H1 (cell line): ENCODE data around the gene SNX19. TPM values are rescaled to one million over a fixed set of nuclear protein-coding genes. Genes with fewer than 3 reads are reported as not detected.

Experiments
- CTCF ChIA-PET: fragments of 300-600 bp; sonication (Branson Sonifier 250); formaldehyde crosslinking; loops from one replicate; lab custom pipeline; 2021; ENCODE audit not compliant: partially characterized antibody; lab: Charles Lee
- POLR2A ChIA-PET: fragments of 300-600 bp; sonication (Branson Sonifier 250); formaldehyde crosslinking; loops from one replicate; lab custom pipeline; 2021; ENCODE audit warnings: inconsistent platforms; ENCODE audit not compliant: partially characterized antibody; lab: Charles Lee
- DNase-seq, 2 experiments: peaks; one replicate each; pipeline versions ENCODE4 v3.0.0 to v3.0.0-alpha.2; 2010 to 2022; ENCODE audit warnings: low spot score in 2 of 2, low read depth in 1 of 2, mixed read lengths in 1 of 2
- FAIRE-seq: peaks from 2 replicates; lab custom pipeline; 2011; peaks lifted over from hg19 to GRCh38; lab: Jason Lieb, UNC
- H2AFZ ChIP-seq: 2 replicates; pipeline ENCODE4 v1.8.1; 2012; ENCODE audit warnings: low read length, inconsistent platforms
- H2AK5ac ChIP-seq: 2 replicates; pipeline ENCODE4 v1.6.1; 2013; ENCODE audit warnings: low read depth, low read length
- H2BK120ac ChIP-seq: replicated peaks from 2 replicates; pipeline ENCODE3; 2013; ENCODE audit warnings: low read depth, low read length, inconsistent platforms
- H2BK12ac ChIP-seq: 2 replicates; pipeline ENCODE4 v1.6.1; 2013; ENCODE audit warnings: low read depth, low read length
- H2BK15ac ChIP-seq: 2 replicates; pipeline ENCODE4 v1.6.1; 2013; ENCODE audit warnings: low read length
- H2BK20ac ChIP-seq: 2 replicates; pipeline ENCODE4 v1.6.1; 2013; ENCODE audit warnings: low read length
- H2BK5ac ChIP-seq: 2 replicates; pipeline ENCODE4 v1.6.1; 2013; ENCODE audit warnings: low read depth, low read length
- H3K14ac ChIP-seq: 2 replicates; pipeline ENCODE4 v1.6.1; 2013; ENCODE audit warnings: inconsistent platforms; ENCODE audit not compliant: insufficient read length
- H3K18ac ChIP-seq: 2 replicates; pipeline ENCODE4 v1.6.1; 2013; ENCODE audit warnings: low read length; ENCODE audit errors: extremely low read depth
- H3K23ac ChIP-seq: 2 replicates; pipeline ENCODE4 v1.6.1; 2013; ENCODE audit warnings: inconsistent platforms; ENCODE audit not compliant: insufficient read length
- H3K23me2 ChIP-seq: 2 replicates; pipeline ENCODE4 v1.6.1; 2013; ENCODE audit warnings: low read depth, low read length
- H3K27ac ChIP-seq: 2 replicates; pipeline ENCODE4 v1.6.1; 2011; ENCODE audit warnings: low read depth, low read length, inconsistent platforms
- H3K27me3 ChIP-seq, 4 experiments: replicated peaks in 1 of 4; 1 replicate in 1 of 4; 2 replicates in 3 of 4; pipeline versions ENCODE4 v1.6.1 to v1.8.1; 2011 to 2013; ENCODE audit warnings: low read length in 3 of 4, mild to moderate bottlenecking in 3 of 4, inconsistent platforms in 2 of 4, mixed read lengths in 2 of 4, moderate library complexity in 1 of 4; ENCODE audit not compliant: control insufficient read depth in 3 of 4, insufficient read depth in 3 of 4; ENCODE audit errors: extremely low read depth in 1 of 4
- H3K36me3 ChIP-seq, 4 experiments: 2 replicates each; pipeline versions ENCODE4 v1.6.1 to v1.8.1; 2011 to 2013; ENCODE audit warnings: mild to moderate bottlenecking in 4 of 4, low read length in 3 of 4, moderate library complexity in 2 of 4, control low read depth in 1 of 4, inconsistent platforms in 1 of 4; ENCODE audit not compliant: insufficient read depth in 4 of 4, control insufficient read depth in 2 of 4
- H3K4ac ChIP-seq: replicated peaks from 2 replicates; pipeline ENCODE3; 2013; ENCODE audit warnings: low read length, low read depth, mixed read lengths, inconsistent platforms; ENCODE audit not compliant: insufficient read length
- H3K4me1 ChIP-seq, 4 experiments: replicated peaks in 1 of 4; 1 replicate in 1 of 4; 2 replicates in 3 of 4; pipeline versions ENCODE4 v1.6.1 to v1.8.1; 2011 to 2013; ENCODE audit warnings: low read length in 3 of 4, inconsistent platforms in 2 of 4, mixed read lengths in 1 of 4; ENCODE audit not compliant: insufficient read depth in 4 of 4, control insufficient read depth in 3 of 4
- H3K4me2 ChIP-seq, 2 experiments: 2 replicates each; pipeline versions ENCODE4 v1.6.1 to v1.8.1; 2011 to 2013; ENCODE audit warnings: low read depth in 2 of 2, low read length in 2 of 2, control low read depth in 1 of 2, inconsistent platforms in 1 of 2, mild to moderate bottlenecking in 1 of 2; ENCODE audit not compliant: insufficient read depth in 1 of 2
- H3K4me3 ChIP-seq, 4 experiments: fragments of 200-600, 300-600 bp in 1 of 4; sonication (generic), shearing (Covaris generic), sonication (Bioruptor Twin) in 1 of 4; 2 replicates each; pipeline versions ENCODE4 v1.5.1 to v1.8.1; 2011 to 2016; ENCODE audit warnings: low read length in 4 of 4, low read depth in 3 of 4, control low read depth in 2 of 4, inconsistent platforms in 2 of 4, mild to moderate bottlenecking in 2 of 4, mixed read lengths in 1 of 4, moderate library complexity in 1 of 4; ENCODE audit not compliant: insufficient read depth in 2 of 4; ENCODE audit errors: extremely low read depth in 1 of 4
- H3K56ac ChIP-seq: replicated peaks from 2 replicates; pipeline ENCODE3; 2013; ENCODE audit warnings: low read depth, mild to moderate bottlenecking, mixed read lengths, low read length, inconsistent platforms; ENCODE audit not compliant: insufficient read length
- H3K79me1 ChIP-seq: 2 replicates; pipeline ENCODE4 v1.6.1; 2013; ENCODE audit warnings: low read depth, low read length, control low read depth
- H3K79me2 ChIP-seq, 2 experiments: 2 replicates each; pipeline versions ENCODE4 v1.6.1 to v1.8.1; 2012 to 2013; ENCODE audit warnings: low read length in 2 of 2, mild to moderate bottlenecking in 2 of 2, inconsistent platforms in 1 of 2; ENCODE audit not compliant: insufficient read depth in 2 of 2, control insufficient read depth in 1 of 2
- H3K9ac ChIP-seq, 4 experiments: replicated peaks in 1 of 4; 1 replicate in 1 of 4; 2 replicates in 3 of 4; pipeline versions ENCODE4 v1.6.1 to v1.8.1; 2011 to 2013; ENCODE audit warnings: low read depth in 3 of 4, low read length in 3 of 4, control low read depth in 2 of 4, mild to moderate bottlenecking in 2 of 4, moderate library complexity in 2 of 4, inconsistent platforms in 1 of 4; ENCODE audit errors: extremely low read depth in 1 of 4
- H3K9me3 ChIP-seq, 2 experiments: 2 replicates each; pipeline versions ENCODE4 v1.6.1 to v1.8.1; 2012 to 2013; ENCODE audit warnings: mild to moderate bottlenecking in 2 of 2, moderate library complexity in 2 of 2, control low read depth in 1 of 2, inconsistent platforms in 1 of 2, low read depth in 1 of 2, low read length in 1 of 2, mixed read lengths in 1 of 2; ENCODE audit not compliant: insufficient read depth in 2 of 2
- H4K20me1 ChIP-seq, 2 experiments: replicated peaks in 1 of 2; 2 replicates each; pipeline versions ENCODE3 to v1.8.1; 2011 to 2013; ENCODE audit warnings: inconsistent platforms in 2 of 2, low read length in 2 of 2, mild to moderate bottlenecking in 1 of 2; ENCODE audit not compliant: insufficient read depth in 2 of 2, control insufficient read depth in 1 of 2
- H4K5ac ChIP-seq: 2 replicates; pipeline ENCODE4 v1.6.1; 2013; ENCODE audit warnings: low read length, low read depth, mixed read lengths, inconsistent platforms; ENCODE audit not compliant: insufficient read length
- H4K8ac ChIP-seq: 2 replicates; pipeline ENCODE4 v1.8.0; 2013; ENCODE audit warnings: mild to moderate bottlenecking, moderate library complexity, low read length, inconsistent platforms; ENCODE audit not compliant: insufficient read depth; ENCODE audit errors: extremely low read depth
- H4K91ac ChIP-seq: replicated peaks from 2 replicates; pipeline ENCODE3; 2013; ENCODE audit warnings: low read length, mixed read lengths, inconsistent platforms; ENCODE audit not compliant: insufficient read length
- CBX5 ChIP-seq: fragments of 300-800, 300-1000 bp; sonication (generic); IDR thresholded peaks from 2 replicates; pipeline ENCODE4 v1.7.1; 2016; ENCODE audit warnings: antibody characterized with exemption, low read length, low read depth
- CREB1 ChIP-seq: IDR thresholded peaks from 2 replicates; pipeline ENCODE4 v1.6.1; 2012; ENCODE audit warnings: inconsistent platforms
- TEAD4 ChIP-seq: IDR thresholded peaks from 2 replicates; pipeline ENCODE4 v1.6.1; 2012; ENCODE audit warnings: low read depth, low read length, inconsistent platforms, mixed read lengths
- WGBS, 2 experiments: shearing (Covaris generic) in 1 of 2; methylation state at CpG; one replicate each; pipeline versions ENCODE4 v1.1.6 to v1.1.7; 2013 to 2015; ENCODE audit warnings: low lambda C conversion rate in 2 of 2, mixed read lengths in 2 of 2, inconsistent platforms in 1 of 2, low coverage in 1 of 2, missing lambda C conversion rate in 1 of 2; ENCODE audit not compliant: insufficient replicate concordance in 2 of 2, insufficient coverage in 1 of 2, insufficient read length in 1 of 2; ENCODE audit errors: extremely low coverage in 1 of 2, missing lambda C conversion rate in 1 of 2; 5-methylcytosine and 5-hydroxymethylcytosine counted together
- polyA plus RNA-seq, 7 experiments: library from polyadenylated mRNA; depleted of rRNA in 3 of 7; stranded (reverse) in 5 of 7; unstranded in 2 of 7; fragments of >200 nt in 5 of 7; fragments of 200-250 nt in 2 of 7; gene quantifications; 1 replicate in 5 of 7; 2 replicates in 1 of 7; 4 replicates in 1 of 7; pipeline versions ENCODE4 v1.2.1 to v1.2.3, GENCODE V29; 2011 to 2013; ENCODE audit warnings: missing spikeins in 2 of 7, mixed read lengths in 2 of 7
- total RNA-seq: library from RNA; stranded (reverse); fragmentation: NEBNext Ultra II Directional; extraction: Animal tissue kit (Norgen Biotek cat#: 25700); gene quantifications from 2 replicates; pipeline ENCODE4 v1.2.1, GENCODE V29; 2021
- TF ChIP-seq, protein P1 (sequence below), 3 experiments: IDR thresholded peaks; 1 replicate in 2 of 3; 2 replicates in 1 of 3; pipeline versions ENCODE4 v1.5.1 to v1.6.1; 2011; ENCODE audit warnings: low read length in 3 of 3, mild to moderate bottlenecking in 3 of 3, inconsistent platforms in 2 of 3, low read depth in 1 of 3, moderate library complexity in 1 of 3; ENCODE audit not compliant: insufficient read depth in 1 of 3; ENCODE audit errors: control extremely low read depth in 1 of 3

Gene SNX19
- total and polyA plus RNA-seq, 2 of the 8 experiments (the other 6 are each of a cell fraction or from before 2014, with no cell fraction given) = 15.0 to 25.2 TPM

DNA sequence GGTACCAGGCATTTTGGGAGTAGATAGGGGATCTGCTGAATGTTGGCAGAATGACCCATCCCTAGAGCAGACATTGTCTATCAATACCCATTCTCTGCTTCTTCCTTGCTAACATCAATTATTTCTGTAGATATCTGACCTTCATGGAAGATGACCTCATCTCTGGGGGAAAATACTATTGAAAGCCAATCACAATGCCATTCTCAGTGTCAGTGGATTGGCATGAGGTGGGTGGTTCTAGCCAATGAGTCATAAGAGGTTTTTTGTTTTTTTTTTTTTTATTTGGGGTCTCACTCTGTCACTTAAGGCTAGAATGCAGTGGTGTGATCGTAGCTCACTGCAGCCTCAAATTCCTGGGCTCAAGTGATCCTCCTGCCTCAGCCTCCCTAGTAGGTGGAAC lies 42.5 kb downstream of the SNX19 start:
- H3K4me2 ChIP-seq = no peak overlapping the region
- H4K91ac ChIP-seq = no peak overlapping the region
- ChIA-PET POLR2A (no interaction called here), CTCF (interaction anchor here (17.8 kb wide), 1 partner anchor 436 kb away, joined by 521 read pairs; the partner anchor contains the start of genes ADAMTS15 and ADAMTS8)
- no peak overlapping the region for H4K8ac ChIP-seq
- H3K4ac ChIP-seq = no peak overlapping the region
- peaks cover 5 to 29% (median 14%) of the 10 kb centered on the region in 4 experiments for H3K36me3 ChIP-seq
- H3K4me3 ChIP-seq = no peak overlapping the region
- H2AK5ac ChIP-seq = no peak overlapping the region
- H2BK5ac ChIP-seq = no peak overlapping the region
- H4K5ac ChIP-seq = no peak overlapping the region
- no peak overlapping the region for H2BK20ac ChIP-seq
- H2BK12ac ChIP-seq = no peak overlapping the region
- H2AFZ ChIP-seq = no peak overlapping the region
- TF ChIP-seq CREB1 (no peak), CBX5 (no peak), TEAD4 (no peak)
- TF ChIP-seq, protein P1, sequence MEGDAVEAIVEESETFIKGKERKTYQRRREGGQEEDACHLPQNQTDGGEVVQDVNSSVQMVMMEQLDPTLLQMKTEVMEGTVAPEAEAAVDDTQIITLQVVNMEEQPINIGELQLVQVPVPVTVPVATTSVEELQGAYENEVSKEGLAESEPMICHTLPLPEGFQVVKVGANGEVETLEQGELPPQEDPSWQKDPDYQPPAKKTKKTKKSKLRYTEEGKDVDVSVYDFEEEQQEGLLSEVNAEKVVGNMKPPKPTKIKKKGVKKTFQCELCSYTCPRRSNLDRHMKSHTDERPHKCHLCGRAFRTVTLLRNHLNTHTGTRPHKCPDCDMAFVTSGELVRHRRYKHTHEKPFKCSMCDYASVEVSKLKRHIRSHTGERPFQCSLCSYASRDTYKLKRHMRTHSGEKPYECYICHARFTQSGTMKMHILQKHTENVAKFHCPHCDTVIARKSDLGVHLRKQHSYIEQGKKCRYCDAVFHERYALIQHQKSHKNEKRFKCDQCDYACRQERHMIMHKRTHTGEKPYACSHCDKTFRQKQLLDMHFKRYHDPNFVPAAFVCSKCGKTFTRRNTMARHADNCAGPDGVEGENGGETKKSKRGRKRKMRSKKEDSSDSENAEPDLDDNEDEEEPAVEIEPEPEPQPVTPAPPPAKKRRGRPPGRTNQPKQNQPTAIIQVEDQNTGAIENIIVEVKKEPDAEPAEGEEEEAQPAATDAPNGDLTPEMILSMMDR (IDR thresholded peaks at IDR 0.05; ENCODE audit: control extremely low read depth in 1 of 3, insufficient read depth in 1 of 3, low read depth in 1 of 3, low read length in 3 of 3) = no peak
- FAIRE-seq (no peak), DNase-seq (no peak)
- H3K79me1 ChIP-seq = no peaks in the 10 kb centered on the region
- no peak overlapping the region for H2BK120ac ChIP-seq
- H4K20me1 ChIP-seq = no peaks in the 10 kb centered on the region
- no peak overlapping the region for H2BK15ac ChIP-seq
- no peak overlapping the region for H3K27ac ChIP-seq
- WGBS, 2 experiments = 100% methylated on average over 1 of the region's 1 CpG; no CpG with 5 or more reads in 1 of the 2 experiments
- no peaks in the 10 kb centered on the region for H3K27me3 ChIP-seq
- no peaks in the 10 kb centered on the region for H3K9me3 ChIP-seq
- H3K79me2 ChIP-seq = no peaks in the 10 kb centered on the region
- no peaks in the 10 kb centered on the region for H3K23me2 ChIP-seq
- no peak overlapping the region for H3K14ac ChIP-seq
- no peak overlapping the region for H3K23ac ChIP-seq
- H3K56ac ChIP-seq = no peak overlapping the region
- no peak overlapping the region for H3K18ac ChIP-seq
- no peaks in the 10 kb centered on the region for H3K4me1 ChIP-seq
- no peak overlapping the region for H3K9ac ChIP-seq
